GM12865 (cell line): ENCODE data around the gene RNF115.

Experiments used
- DNase-seq: peaks from one replicate; pipeline ENCODE4 v3.0.0; 2010; ENCODE audit warnings: low read depth
- H3K4me3 ChIP-seq: 2 replicates; pipeline ENCODE4 v1.5.1; 2011; ENCODE audit warnings: mild to moderate bottlenecking, low read depth, low read length, control low read depth
- CTCF ChIP-seq: IDR thresholded peaks from 2 replicates; pipeline ENCODE4 v1.5.1; 2011; ENCODE audit warnings: low read length, control low read depth, low read depth, inconsistent platforms; ENCODE audit not compliant: insufficient read depth; ENCODE audit errors: missing control alignments

RNF115 gene

GRCh38 chr1:145858901-145859490 lies 35.1 kb upstream of the RNF115 start, which contains the start of gene PIAS3:
Gene PIAS3 (minus strand): TSS chr1:145859081. CDS start chr1:145858990, 91 bp downstream.
- peak within 1 kb of the TSS; percentile 62 for H3K4me3 ChIP-seq
- DNase-seq: peak; percentile 97
- no peak for TF ChIP-seq CTCF

DNA sequence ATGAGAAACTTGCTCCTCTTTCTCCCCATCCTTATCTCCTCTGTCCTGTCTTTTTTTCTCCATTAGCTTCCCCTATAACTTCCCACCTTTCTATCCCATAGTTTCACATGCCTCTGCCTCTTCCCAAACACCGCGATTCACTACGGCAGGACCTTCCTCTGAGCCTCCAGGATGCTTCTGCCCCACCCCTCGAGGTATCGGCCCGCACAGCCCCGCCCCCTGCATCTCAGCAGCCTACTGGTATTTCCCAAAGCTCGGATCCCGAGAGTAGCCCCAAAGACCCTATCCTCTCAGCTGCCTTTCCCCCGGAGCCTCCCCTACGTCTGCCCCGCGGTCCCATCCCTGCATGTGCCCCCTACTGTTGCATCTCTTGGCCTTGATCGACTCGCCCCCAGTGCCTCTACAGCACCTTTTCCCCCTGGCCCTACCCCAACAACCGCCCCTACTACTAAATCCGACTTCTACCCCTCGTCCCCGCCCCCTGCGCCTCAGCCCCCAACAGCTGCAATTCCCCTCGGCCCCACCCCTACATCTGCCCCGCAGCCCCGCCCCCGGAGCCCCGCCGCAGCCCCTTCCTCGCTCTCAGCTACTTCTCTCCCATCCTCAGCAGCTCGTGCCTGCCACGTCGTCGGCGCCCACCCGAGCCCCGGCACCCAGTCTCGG lies 34.5 kb upstream of the RNF115 start:
- no peak for TF ChIP-seq CTCF
- peak; percentile 68 for DNase-seq
- peak overlapping the region; percentile 62 for H3K4me3 ChIP-seq

GRCh38 chr1:145857170-145857569 lies 33.3 kb upstream of the RNF115 start:
- DNase-seq: no peak
- TF ChIP-seq CTCF: no peak
- H3K4me3 ChIP-seq: no peak overlapping the region

- no peak overlapping the region for H3K4me3 ChIP-seq
- TF ChIP-seq CTCF: peak; percentile 45
- peak; percentile 19 for DNase-seq
Measured at GRCh38 chr1:145855426-145855948, 31.6 kb upstream of the RNF115 start.

GRCh38 chr1:145849356-145850160 lies 25.7 kb upstream of the RNF115 start:
- peak; percentile 38 for TF ChIP-seq CTCF
- no peak overlapping the region for H3K4me3 ChIP-seq
- no peak for DNase-seq

DNA sequence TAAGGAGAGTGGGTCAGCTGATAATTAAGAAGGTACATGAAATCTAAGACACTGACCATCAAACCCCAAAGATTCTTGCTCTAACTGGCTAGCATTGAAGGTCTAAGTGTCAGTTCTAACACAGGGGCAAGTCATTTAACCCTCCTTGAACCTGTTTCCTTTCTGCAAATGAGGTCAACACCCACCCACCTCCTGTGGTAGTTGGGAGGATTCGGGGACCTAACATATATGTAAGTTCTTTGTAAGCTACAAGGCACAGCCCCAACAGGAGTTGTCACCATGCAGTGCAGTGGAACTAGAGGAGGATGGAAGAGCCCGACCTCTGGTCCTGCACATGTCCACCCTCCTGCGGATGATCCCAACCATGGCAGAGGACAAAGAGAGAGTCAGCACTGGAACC lies 23.9 kb upstream of the RNF115 start:
- no peak for TF ChIP-seq CTCF

More for the DNA sequence above, 23.9 kb upstream of the RNF115 start:
- no peak for DNase-seq
- no peak overlapping the region for H3K4me3 ChIP-seq
